ENCODE data around the gene NRXN2. TPM values are rescaled to one million over a fixed set of nuclear protein-coding genes. Genes with fewer than 3 reads are reported as not detected.
"Not testable (repeated sequence)": the region's sequence is repeated elsewhere in the genome, so short reads cannot be mapped to it uniquely, and the experiment has no call there.

The NRXN2 gene
- total RNA-seq, 1 donor from 2014 or later: 0.14 TPM

DNA sequence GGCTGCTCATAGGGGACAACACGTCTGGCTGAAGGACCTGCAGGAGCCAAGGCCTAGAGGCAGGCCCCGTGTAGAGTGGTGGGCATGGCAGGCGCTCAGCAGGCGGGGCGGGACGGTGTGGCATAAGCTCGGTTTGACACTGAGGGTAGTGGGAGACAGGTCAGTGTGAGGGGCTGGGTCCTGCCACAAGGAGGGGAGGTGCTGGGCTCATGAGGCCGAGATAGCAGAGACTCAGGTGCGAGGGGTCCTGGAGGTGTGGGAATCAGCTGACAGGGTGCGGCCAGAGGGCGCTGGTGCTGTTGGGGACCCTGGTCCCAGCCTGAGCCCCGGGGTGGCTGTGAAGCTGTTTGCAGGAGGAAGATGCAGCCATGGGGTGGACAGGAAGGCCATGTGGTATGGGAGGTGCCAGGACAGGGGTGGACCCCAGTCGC is 125.3 kb downstream of the NRXN2 start:
- no peak overlapping the region for H3K9ac ChIP-seq (ENCODE audit: low read length)
- H3K27me3 ChIP-seq (ENCODE audit: insufficient read depth, low read length): no peaks in the 10 kb centered on the region
- H3K4me3 ChIP-seq (ENCODE audit: insufficient read depth, low read depth, low read length): no peak overlapping the region
- H3K36me3 Mint-ChIP-seq (ENCODE audit: low read depth, unreplicated experiment): no peaks in the 10 kb centered on the region
- H3K36me3 ChIP-seq (ENCODE audit: insufficient read depth, low read length): no peaks in the 10 kb centered on the region
- H3K4me2 ChIP-seq (ENCODE audit: low read length): no peak overlapping the region
- H4K20me1 ChIP-seq (ENCODE audit: insufficient read depth, low read length): no peaks in the 10 kb centered on the region
- DNase-seq (ENCODE audit: low read depth): no peak
- H3K4me1 ChIP-seq (ENCODE audit: insufficient read depth, low read length): no peaks in the 10 kb centered on the region
- no peak overlapping the region for H3K4me3 Mint-ChIP-seq (ENCODE audit: unreplicated experiment)
- H3K9me3 Mint-ChIP-seq (ENCODE audit: unreplicated experiment): peaks cover 3% of the 10 kb centered on the region
- H3K4me1 Mint-ChIP-seq (ENCODE audit: low read depth, unreplicated experiment): no peaks in the 10 kb centered on the region
- no peaks in the 10 kb centered on the region for H3K9me3 ChIP-seq (ENCODE audit: insufficient read depth, low read depth, low read length)
- peaks cover 29% of the 10 kb centered on the region for H3K27me3 Mint-ChIP-seq (ENCODE audit: low read depth, unreplicated experiment)
- no peak for FAIRE-seq
- H3K79me2 ChIP-seq (ENCODE audit: insufficient read depth, low read length): no peaks in the 10 kb centered on the region
- H3K27ac Mint-ChIP-seq (ENCODE audit: unreplicated experiment): no peak overlapping the region
- TF ChIP-seq, protein P1, sequence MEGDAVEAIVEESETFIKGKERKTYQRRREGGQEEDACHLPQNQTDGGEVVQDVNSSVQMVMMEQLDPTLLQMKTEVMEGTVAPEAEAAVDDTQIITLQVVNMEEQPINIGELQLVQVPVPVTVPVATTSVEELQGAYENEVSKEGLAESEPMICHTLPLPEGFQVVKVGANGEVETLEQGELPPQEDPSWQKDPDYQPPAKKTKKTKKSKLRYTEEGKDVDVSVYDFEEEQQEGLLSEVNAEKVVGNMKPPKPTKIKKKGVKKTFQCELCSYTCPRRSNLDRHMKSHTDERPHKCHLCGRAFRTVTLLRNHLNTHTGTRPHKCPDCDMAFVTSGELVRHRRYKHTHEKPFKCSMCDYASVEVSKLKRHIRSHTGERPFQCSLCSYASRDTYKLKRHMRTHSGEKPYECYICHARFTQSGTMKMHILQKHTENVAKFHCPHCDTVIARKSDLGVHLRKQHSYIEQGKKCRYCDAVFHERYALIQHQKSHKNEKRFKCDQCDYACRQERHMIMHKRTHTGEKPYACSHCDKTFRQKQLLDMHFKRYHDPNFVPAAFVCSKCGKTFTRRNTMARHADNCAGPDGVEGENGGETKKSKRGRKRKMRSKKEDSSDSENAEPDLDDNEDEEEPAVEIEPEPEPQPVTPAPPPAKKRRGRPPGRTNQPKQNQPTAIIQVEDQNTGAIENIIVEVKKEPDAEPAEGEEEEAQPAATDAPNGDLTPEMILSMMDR (IDR thresholded peaks at IDR 0.05; ENCODE audit: insufficient read depth, low read depth, low read length): no peak
- H3K27ac ChIP-seq (ENCODE audit: low read depth, low read length): no peak overlapping the region
- no peak overlapping the region for H2AFZ ChIP-seq (ENCODE audit: low read depth, low read length)

DNA sequence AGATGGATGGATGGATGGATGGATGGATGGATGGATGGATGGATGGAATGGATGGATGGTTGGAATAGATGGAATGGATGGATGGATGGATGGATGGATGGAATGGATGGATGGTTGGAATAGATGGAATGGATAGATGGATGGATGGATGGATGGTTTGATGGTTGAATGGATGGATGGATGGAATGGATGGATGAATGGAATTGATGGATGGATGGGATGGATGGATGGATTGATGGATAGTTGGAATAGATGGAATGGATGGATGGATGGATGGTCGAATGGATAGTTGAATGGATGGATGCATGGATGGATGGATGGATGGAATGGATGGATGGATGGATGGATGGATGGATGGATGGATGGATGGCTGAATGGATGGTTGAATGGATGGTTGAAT is 127.1 kb downstream of the NRXN2 start:
- not testable (repeated sequence) for H3K4me1 ChIP-seq (ENCODE audit: insufficient read depth, low read length); H3K36me3 Mint-ChIP-seq (ENCODE audit: low read depth, unreplicated experiment); H3K9me3 Mint-ChIP-seq (ENCODE audit: unreplicated experiment); H3K4me1 Mint-ChIP-seq (ENCODE audit: low read depth, unreplicated experiment); H3K36me3 ChIP-seq (ENCODE audit: insufficient read depth, low read length); H3K4me3 ChIP-seq (ENCODE audit: insufficient read depth, low read depth, low read length); DNase-seq (ENCODE audit: low read depth); H2AFZ ChIP-seq (ENCODE audit: low read depth, low read length); H3K9ac ChIP-seq (ENCODE audit: low read length); H3K4me2 ChIP-seq (ENCODE audit: low read length); H3K9me3 ChIP-seq (ENCODE audit: insufficient read depth, low read depth, low read length); H3K27me3 ChIP-seq (ENCODE audit: insufficient read depth, low read length); H3K27ac ChIP-seq (ENCODE audit: low read depth, low read length); H4K20me1 ChIP-seq (ENCODE audit: insufficient read depth, low read length); H3K4me3 Mint-ChIP-seq (ENCODE audit: unreplicated experiment); H3K27ac Mint-ChIP-seq (ENCODE audit: unreplicated experiment); H3K79me2 ChIP-seq (ENCODE audit: insufficient read depth, low read length); FAIRE-seq
- peaks cover 27% of the 10 kb centered on the region for H3K27me3 Mint-ChIP-seq (ENCODE audit: low read depth, unreplicated experiment)

DNA sequence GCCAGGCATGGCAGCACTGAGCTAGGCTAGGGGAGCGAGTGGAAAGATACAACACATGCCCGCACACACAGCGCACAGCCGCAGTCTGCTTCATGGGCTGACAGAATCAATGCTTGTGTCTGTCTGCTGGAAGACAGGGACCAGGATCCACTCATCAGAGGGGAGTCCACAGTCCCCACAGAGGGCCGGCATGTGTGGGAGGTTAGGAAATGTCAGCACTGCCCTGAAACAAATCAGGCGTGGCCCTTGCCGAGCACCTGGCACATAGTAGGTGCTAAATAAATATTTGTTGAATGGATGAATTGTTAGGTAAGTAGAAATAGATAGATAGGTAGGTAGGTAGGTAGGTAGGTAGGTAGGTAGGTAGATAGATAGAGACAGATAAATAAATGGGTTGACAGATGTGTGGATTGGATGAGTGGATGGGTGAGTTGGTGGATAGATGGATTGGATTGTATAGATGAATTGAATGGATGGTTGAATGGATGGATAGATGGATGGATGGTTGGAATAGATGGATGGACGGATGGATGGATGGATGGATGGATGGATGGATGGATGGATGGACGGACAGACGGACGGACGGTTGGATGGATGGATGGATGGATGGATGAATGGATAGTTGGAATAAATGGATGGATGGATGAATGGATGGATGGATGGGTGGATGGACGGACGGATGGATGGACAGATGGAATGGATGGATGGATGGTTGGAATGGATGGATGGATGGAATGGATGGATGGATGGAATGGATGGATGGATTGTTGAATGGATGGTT is 128.6 kb downstream of the NRXN2 start:
- Histone ChIP-seq H3K4me1 (ENCODE audit: insufficient read depth, low read length) (no peaks in the 10 kb centered on the region), H3K9me3 (ENCODE audit: insufficient read depth, low read depth, low read length) (no peaks in the 10 kb centered on the region), H3K27ac (ENCODE audit: low read depth, low read length) (no peak overlapping the region), H3K27me3 (ENCODE audit: insufficient read depth, low read length) (no peaks in the 10 kb centered on the region), H2AFZ (ENCODE audit: low read depth, low read length) (no peak overlapping the region), H3K36me3 (ENCODE audit: insufficient read depth, low read length) (no peaks in the 10 kb centered on the region), H3K4me3 (ENCODE audit: insufficient read depth, low read depth, low read length) (no peak overlapping the region), H3K4me2 (ENCODE audit: low read length) (no peak overlapping the region), H3K79me2 (ENCODE audit: insufficient read depth, low read length) (no peaks in the 10 kb centered on the region), H4K20me1 (ENCODE audit: insufficient read depth, low read length) (no peaks in the 10 kb centered on the region), H3K9ac (ENCODE audit: low read length) (no peak overlapping the region)
- Mint-ChIP-seq H3K4me1 (ENCODE audit: low read depth, unreplicated experiment) (no peaks in the 10 kb centered on the region), H3K9me3 (ENCODE audit: unreplicated experiment) (peaks cover 5% of the 10 kb centered on the region), H3K27me3 (ENCODE audit: low read depth, unreplicated experiment) (peaks cover 20% of the 10 kb centered on the region), H3K27ac (ENCODE audit: unreplicated experiment) (no peak overlapping the region), H3K4me3 (ENCODE audit: unreplicated experiment) (no peak overlapping the region), H3K36me3 (ENCODE audit: low read depth, unreplicated experiment) (peaks cover 2% of the 10 kb centered on the region)
- no peak for TF ChIP-seq EZH2 (IDR thresholded peaks at IDR 0.05; ENCODE audit: insufficient read depth, low read length)
- TF ChIP-seq, protein P1 (IDR thresholded peaks at IDR 0.05; ENCODE audit: insufficient read depth, low read depth, low read length): no peak
- FAIRE-seq (no peak), DNase-seq (ENCODE audit: low read depth) (no peak)

Data from astrocyte (in vitro differentiated cells and primary cell).